Middle frontal gyrus (tissue), 1 donor: ENCODE results near the gene ACSF2.

Source experiments
- DNase-seq: peaks from one replicate; pipeline ENCODE4 v3.0.0-alpha.2; 2015; ENCODE audit warnings: low spot score; ENCODE audit errors: extremely low spot score

ACSF2 gene

GRCh38 chr17:50521514-50521913, 95.5 kb downstream of the ACSF2 start:
- no peak for DNase-seq

GRCh38 chr17:50522766-50523165, 96.7 kb downstream of the ACSF2 start:
- no peak for DNase-seq

GRCh38 chr17:50523208-50523607, 97.2 kb downstream of the ACSF2 start:
- no peak for DNase-seq
